Activated CD4-positive, alpha-beta memory T cell treated with anti-CD3 and anti-CD28 coated beads, Interleukin-2, amount 10 ng/mL, durations not matched to agents 7 days and 5 days (primary cell): Measurements from ENCODE around the gene ASPHD1. TPM values are rescaled to one million over a fixed set of nuclear protein-coding genes. Genes with fewer than 3 reads are reported as not detected.
A peak's percentile ranks its signal among the peaks of the same experiment; 100 is the strongest.
"Not testable (repeated sequence)": the region's sequence is repeated elsewhere in the genome, so short reads cannot be mapped to it uniquely, and the experiment has no call there.

Experiments used
- CTCF ChIA-PET: fragments of 350-600 bp; sonication (Branson Sonifier 250); formaldehyde crosslinking; loops from one replicate; lab custom pipeline; 2021; ENCODE audit warnings: antibody characterized with exemption, inconsistent platforms; lab: Charles Lee
- POLR2A ChIA-PET: fragments of 350-600 bp; sonication (Branson Sonifier 250); formaldehyde crosslinking; loops from one replicate; lab custom pipeline; 2021; ENCODE audit warnings: antibody characterized with exemption; lab: Charles Lee
- DNase-seq: peaks from one replicate; pipeline ENCODE4 v3.0.0-alpha.2; 2020
- H3K27ac Mint-ChIP-seq: one replicate; pipeline ENCODE4 v1.8.0; 2021; ENCODE audit warnings: mild to moderate bottlenecking, mixed read lengths
- H3K27me3 Mint-ChIP-seq: one replicate; pipeline ENCODE4 v1.8.0; 2021; ENCODE audit warnings: mixed read lengths
- H3K36me3 Mint-ChIP-seq: one replicate; pipeline ENCODE4 v1.8.0; 2021; ENCODE audit warnings: low read depth, mixed read lengths
- H3K4me1 Mint-ChIP-seq: one replicate; pipeline ENCODE4 v1.8.0; 2021; ENCODE audit warnings: mixed read lengths
- H3K4me3 Mint-ChIP-seq: one replicate; pipeline ENCODE4 v1.8.0; 2021; ENCODE audit warnings: mild to moderate bottlenecking, mixed read lengths
- H3K9me3 Mint-ChIP-seq: one replicate; pipeline ENCODE4 v1.8.0; 2021; ENCODE audit warnings: mixed read lengths
- total RNA-seq, 2 experiments: library from RNA; stranded (reverse); gene quantifications; one replicate each; pipeline ENCODE4 v1.2.3, GENCODE V29; 2021

ASPHD1 gene
- total RNA-seq, 2 experiments from 2014 or later: 0.15 TPM; not detected in 1

GRCh38 chr16:29900888-29901606 lies 759 bp downstream of the ASPHD1 start:
- Mint-ChIP-seq H3K4me1 (peaks cover 9% of the 10 kb centered on the region), H3K27ac (no peak overlapping the region), H3K4me3 (peak overlapping the region; percentile 58), H3K27me3 (peaks cover 21% of the 10 kb centered on the region), H3K9me3 (no peaks in the 10 kb centered on the region), H3K36me3 (no peaks in the 10 kb centered on the region)
- POLR2A ChIA-PET: interaction anchor here (1.6 to 2.2 kb wide), 2 partner anchors 72 to 95 kb away, joined by 5 to 11 read pairs; partner anchors contain the start of genes HIRIP3, INO80E and TAOK2
- DNase-seq: no peak
- CTCF ChIA-PET: interaction anchor here (1.3 kb wide), 1 partner anchor 131 kb away, joined by 3 read pairs; no protein-coding TSS in a partner anchor

GRCh38 chr16:29901607-29901945 lies 1.3 kb downstream of the ASPHD1 start:
- Mint-ChIP-seq H3K27ac (no peak overlapping the region), H3K27me3 (peaks cover 18% of the 10 kb centered on the region), H3K36me3 (no peaks in the 10 kb centered on the region), H3K9me3 (no peaks in the 10 kb centered on the region), H3K4me3 (peak overlapping the region; percentile 0), H3K4me1 (peaks cover 9% of the 10 kb centered on the region)
- POLR2A ChIA-PET: interaction anchor here (0.7 to 2.2 kb wide), 2 partner anchors 14 to 94 kb away, joined by 3 to 11 read pairs; partner anchors contain the start of genes HIRIP3 and INO80E
- CTCF ChIA-PET: interaction anchor here (1.3 kb wide), 1 partner anchor 131 kb away, joined by 3 read pairs; no protein-coding TSS in a partner anchor
- no peak for DNase-seq

GRCh38 chr16:29903590-29903989 lies 3.3 kb downstream of the ASPHD1 start:
- ChIA-PET POLR2A (interaction anchor here (0.6 kb wide), 1 partner anchor 78 kb away, joined by 3 read pairs; no protein-coding TSS in a partner anchor), CTCF (no interaction called here)
- peaks cover 3% of the 10 kb centered on the region for H3K27me3 Mint-ChIP-seq
- DNase-seq: no peak
- no peaks in the 10 kb centered on the region for H3K9me3 Mint-ChIP-seq
- no peak overlapping the region for H3K27ac Mint-ChIP-seq
- H3K36me3 Mint-ChIP-seq: no peaks in the 10 kb centered on the region
- peaks cover 9% of the 10 kb centered on the region for H3K4me1 Mint-ChIP-seq
- H3K4me3 Mint-ChIP-seq: no peak overlapping the region

GRCh38 chr16:29904947-29905346 lies 4.7 kb downstream of the ASPHD1 start:
- no peak for DNase-seq
- Mint-ChIP-seq H3K27me3 (no peaks in the 10 kb centered on the region), H3K4me1 (peaks cover 9% of the 10 kb centered on the region), H3K9me3 (no peaks in the 10 kb centered on the region), H3K4me3 (no peak overlapping the region), H3K36me3 (no peaks in the 10 kb centered on the region), H3K27ac (no peak overlapping the region)
- ChIA-PET POLR2A (no interaction called here), CTCF (no interaction called here)

- no peak for DNase-seq
- Mint-ChIP-seq H3K4me3 (no peak overlapping the region), H3K4me1 (peaks cover 5% of the 10 kb centered on the region), H3K9me3 (no peaks in the 10 kb centered on the region), H3K36me3 (no peaks in the 10 kb centered on the region), H3K27me3 (no peaks in the 10 kb centered on the region), H3K27ac (no peak overlapping the region)
- POLR2A ChIA-PET: no interaction called here
- CTCF ChIA-PET: no interaction called here
Observed at GRCh38 chr16:29905668-29906067, 5.4 kb downstream of the ASPHD1 start.

- POLR2A ChIA-PET: no interaction called here
- Mint-ChIP-seq H3K9me3 (no peaks in the 10 kb centered on the region), H3K36me3 (no peaks in the 10 kb centered on the region), H3K4me1 (peaks cover 4% of the 10 kb centered on the region), H3K27ac (no peak overlapping the region), H3K27me3 (no peaks in the 10 kb centered on the region), H3K4me3 (no peak overlapping the region)
- CTCF ChIA-PET: interaction anchor here (1.1 kb wide), 1 partner anchor 57 kb away, joined by 3 read pairs; no protein-coding TSS in a partner anchor
- DNase-seq: no peak
Observed at GRCh38 chr16:29906520-29907244, 6.4 kb downstream of the ASPHD1 start.

GRCh38 chr16:29907973-29908372 lies 7.7 kb downstream of the ASPHD1 start:
- Mint-ChIP-seq H3K27me3 (no peaks in the 10 kb centered on the region), H3K27ac (no peak overlapping the region), H3K9me3 (no peaks in the 10 kb centered on the region), H3K4me3 (no peak overlapping the region), H3K36me3 (no peaks in the 10 kb centered on the region), H3K4me1 (peaks cover 4% of the 10 kb centered on the region)
- ChIA-PET CTCF (no interaction called here), POLR2A (no interaction called here)
- DNase-seq: no peak

GRCh38 chr16:29908719-29909220 lies 8.5 kb downstream of the ASPHD1 start:
- no peak for DNase-seq
- no peaks in the 10 kb centered on the region for H3K4me1 Mint-ChIP-seq
- no peaks in the 10 kb centered on the region for H3K9me3 Mint-ChIP-seq
- ChIA-PET CTCF (interaction anchor here (0.8 kb wide), 1 partner anchor 53 kb away, joined by 3 read pairs; the partner anchor contains the start of gene TMEM219), POLR2A (interaction anchor here (0.6 to 1.4 kb wide), 2 partner anchors 9 to 18 kb away, joined by 3 to 5 read pairs; partner anchors contain the start of gene SEZ6L2)
- no peaks in the 10 kb centered on the region for H3K36me3 Mint-ChIP-seq
- H3K27me3 Mint-ChIP-seq: no peaks in the 10 kb centered on the region
- H3K27ac Mint-ChIP-seq: no peak overlapping the region
- H3K4me3 Mint-ChIP-seq: no peak overlapping the region

- Mint-ChIP-seq H3K9me3 (no peaks in the 10 kb centered on the region), H3K27ac (no peak overlapping the region), H3K4me1 (no peaks in the 10 kb centered on the region), H3K27me3 (no peaks in the 10 kb centered on the region), H3K36me3 (peaks cover 4% of the 10 kb centered on the region), H3K4me3 (no peak overlapping the region)
- ChIA-PET POLR2A (interaction anchor here (0.6 to 1.4 kb wide), 2 partner anchors 10 to 17 kb away, joined by 3 to 5 read pairs; partner anchors contain the start of gene SEZ6L2), CTCF (interaction anchor here (0.8 kb wide), 1 partner anchor 52 kb away, joined by 3 read pairs; the partner anchor contains the start of gene TMEM219)
- no peak for DNase-seq
Observed at GRCh38 chr16:29909391-29909790, 9.1 kb downstream of the ASPHD1 start.

GRCh38 chr16:29909851-29910250 lies 9.6 kb downstream of the ASPHD1 start:
- DNase-seq, H3K27me3 Mint-ChIP-seq, H3K4me1 Mint-ChIP-seq, H3K36me3 Mint-ChIP-seq, H3K4me3 Mint-ChIP-seq, H3K9me3 Mint-ChIP-seq, H3K27ac Mint-ChIP-seq: not testable (repeated sequence)
- ChIA-PET CTCF (interaction anchor here (0.6 to 0.8 kb wide), 2 partner anchors 52 to 122 kb away, joined by 3 read pairs; partner anchors contain the start of gene TMEM219), POLR2A (interaction anchor here (1.4 kb wide), 1 partner anchor 10 kb away, joined by 5 read pairs; the partner anchor contains the start of gene SEZ6L2)

- peaks cover 2% of the 10 kb centered on the region for H3K4me1 Mint-ChIP-seq
- H3K27ac Mint-ChIP-seq: no peak overlapping the region
- POLR2A ChIA-PET: interaction anchor here (1.3 kb wide), 1 partner anchor 11 kb away, joined by 4 read pairs; the partner anchor contains the start of genes ASPHD1 and SEZ6L2
- DNase-seq: no peak
- H3K27me3 Mint-ChIP-seq: no peaks in the 10 kb centered on the region
- CTCF ChIA-PET: interaction anchor here (0.8 kb wide), 1 partner anchor 63 kb away, joined by 3 read pairs; no protein-coding TSS in a partner anchor
- H3K9me3 Mint-ChIP-seq: no peaks in the 10 kb centered on the region
- H3K36me3 Mint-ChIP-seq: peaks cover 7% of the 10 kb centered on the region
- H3K4me3 Mint-ChIP-seq: no peak overlapping the region
Observed at GRCh38 chr16:29910819-29911675, 10.8 kb downstream of the ASPHD1 start.

- Mint-ChIP-seq H3K27me3 (no peaks in the 10 kb centered on the region), H3K4me1 (peaks cover 2% of the 10 kb centered on the region), H3K36me3 (peaks cover 8% of the 10 kb centered on the region), H3K4me3 (no peak overlapping the region), H3K9me3 (no peaks in the 10 kb centered on the region), H3K27ac (no peak overlapping the region)
- ChIA-PET CTCF (interaction anchor here (0.5 to 0.8 kb wide), 2 partner anchors 11 to 63 kb away, joined by 3 read pairs; partner anchors contain the start of gene ASPHD1), POLR2A (interaction anchor here (1.3 kb wide), 1 partner anchor 12 kb away, joined by 4 read pairs; the partner anchor contains the start of genes ASPHD1 and SEZ6L2)
- DNase-seq: no peak
Observed at GRCh38 chr16:29911676-29912010, 11.4 kb downstream of the ASPHD1 start.
